Tibial nerve (tissue), 4 donors: ENCODE results near the gene AMIGO3.

Source experiments
- EP300 ChIP-seq, 2 donors: sonication (generic); formaldehyde crosslinking; IDR thresholded peaks; one replicate each; pipeline ENCODE4 v1.6.1; 2017; ENCODE audit warnings: antibody characterized with exemption in 2 of 2, mild to moderate bottlenecking in 1 of 2
- TF ChIP-seq, protein P1 (sequence below), 5 experiments: fragments of 200-600 bp in 3 of 5; fragments of 450-650 bp in 2 of 5; sonication (generic) in 3 of 5; IDR thresholded peaks; one replicate each; pipeline ENCODE4 v1.5.1; 2016 to 2019; ENCODE audit warnings: antibody characterized with exemption in 5 of 5, mild to moderate bottlenecking in 3 of 5, moderate library complexity in 2 of 5

DNA sequence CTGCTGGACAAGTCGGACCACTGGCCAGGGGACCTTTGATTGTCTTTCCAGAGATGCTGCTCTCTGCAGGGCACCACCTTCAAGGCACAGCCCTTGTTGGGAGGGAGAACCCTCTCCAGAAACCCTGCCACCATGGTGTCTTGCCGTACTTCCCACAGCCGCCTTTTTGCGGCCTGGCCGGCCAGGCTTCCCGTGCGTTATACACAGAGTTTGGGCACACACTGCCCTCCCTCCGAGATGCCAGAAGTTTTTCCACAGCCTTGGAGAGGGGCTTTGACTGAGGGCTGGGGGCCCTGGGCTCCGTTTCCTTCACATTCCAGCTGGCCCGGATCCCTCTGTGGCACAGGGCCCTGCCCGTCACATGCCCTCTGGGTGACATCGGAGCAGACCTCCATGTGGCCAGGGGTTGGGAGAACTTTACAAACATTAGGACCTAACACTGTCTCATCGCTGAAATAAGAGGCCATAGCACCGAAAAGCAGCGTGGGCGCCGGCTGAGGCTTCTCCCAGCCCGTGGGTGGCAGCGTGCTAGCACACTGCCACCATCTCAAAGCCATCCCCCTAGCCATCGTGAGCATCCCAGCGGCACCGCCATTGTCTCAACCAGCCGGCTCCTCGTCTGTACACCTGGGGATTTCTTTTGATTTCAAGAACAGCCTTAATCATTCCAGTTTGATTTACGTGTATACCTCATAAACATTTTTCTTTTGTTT, 51.6 kb downstream of the AMIGO3 start:
- TF ChIP-seq, protein P1, sequence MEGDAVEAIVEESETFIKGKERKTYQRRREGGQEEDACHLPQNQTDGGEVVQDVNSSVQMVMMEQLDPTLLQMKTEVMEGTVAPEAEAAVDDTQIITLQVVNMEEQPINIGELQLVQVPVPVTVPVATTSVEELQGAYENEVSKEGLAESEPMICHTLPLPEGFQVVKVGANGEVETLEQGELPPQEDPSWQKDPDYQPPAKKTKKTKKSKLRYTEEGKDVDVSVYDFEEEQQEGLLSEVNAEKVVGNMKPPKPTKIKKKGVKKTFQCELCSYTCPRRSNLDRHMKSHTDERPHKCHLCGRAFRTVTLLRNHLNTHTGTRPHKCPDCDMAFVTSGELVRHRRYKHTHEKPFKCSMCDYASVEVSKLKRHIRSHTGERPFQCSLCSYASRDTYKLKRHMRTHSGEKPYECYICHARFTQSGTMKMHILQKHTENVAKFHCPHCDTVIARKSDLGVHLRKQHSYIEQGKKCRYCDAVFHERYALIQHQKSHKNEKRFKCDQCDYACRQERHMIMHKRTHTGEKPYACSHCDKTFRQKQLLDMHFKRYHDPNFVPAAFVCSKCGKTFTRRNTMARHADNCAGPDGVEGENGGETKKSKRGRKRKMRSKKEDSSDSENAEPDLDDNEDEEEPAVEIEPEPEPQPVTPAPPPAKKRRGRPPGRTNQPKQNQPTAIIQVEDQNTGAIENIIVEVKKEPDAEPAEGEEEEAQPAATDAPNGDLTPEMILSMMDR (IDR thresholded peaks at IDR 0.05), result no peak
- TF ChIP-seq EP300 (IDR thresholded peaks at IDR 0.05), result no peak
